Activated T-cell treated with anti-CD3 and anti-CD28 coated beads, Interleukin-2, amount 50 U/mL, for 24 hours (primary cell): ENCODE results near the gene KITLG.
"Not testable (repeated sequence)": the region's sequence is repeated elsewhere in the genome, so short reads cannot be mapped to it uniquely, and the experiment has no call there.

ENCODE experiments used
- DNase-seq: peaks from one replicate; pipeline ENCODE4 v3.0.0-alpha.2; 2020
- H3K27ac Mint-ChIP-seq: 2 replicates; pipeline ENCODE4 v1.8.0; 2020; ENCODE audit warnings: mild to moderate bottlenecking, mixed read lengths
- H3K27me3 Mint-ChIP-seq: 2 replicates; pipeline ENCODE4 v1.8.0; 2020; ENCODE audit warnings: mixed read lengths
- H3K36me3 Mint-ChIP-seq: 2 replicates; pipeline ENCODE4 v1.8.0; 2020; ENCODE audit warnings: low read depth, mixed read lengths
- H3K4me1 Mint-ChIP-seq: 2 replicates; pipeline ENCODE4 v1.8.0; 2020; ENCODE audit warnings: low read depth, mixed read lengths
- H3K4me3 Mint-ChIP-seq: 2 replicates; pipeline ENCODE4 v1.8.0; 2020; ENCODE audit warnings: mild to moderate bottlenecking, moderate library complexity, mixed read lengths
- H3K9me3 Mint-ChIP-seq: 2 replicates; pipeline ENCODE4 v1.8.0; 2020; ENCODE audit warnings: mixed read lengths

KITLG gene

DNA sequence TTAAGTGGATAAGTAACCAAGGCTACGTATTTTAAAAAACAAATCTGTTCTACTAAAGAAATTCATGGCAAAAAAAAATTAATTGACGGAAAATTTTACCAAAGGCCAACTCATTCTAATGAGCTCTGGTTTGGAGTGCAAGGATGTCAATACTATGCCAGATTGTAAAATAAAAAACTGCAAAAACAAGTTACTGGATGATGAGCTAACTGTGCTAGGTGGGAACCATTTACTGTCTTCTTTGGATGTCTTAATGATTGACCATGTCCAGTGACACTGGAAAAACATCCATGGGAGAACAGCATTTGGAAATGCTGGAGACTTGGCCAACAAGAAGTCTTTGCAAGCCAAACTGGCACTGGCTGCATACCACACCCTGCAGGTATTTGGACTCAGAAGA lies 41.6 kb downstream of the KITLG start:
- H3K9me3 Mint-ChIP-seq: no peaks in the 10 kb centered on the region
- no peak overlapping the region for H3K27ac Mint-ChIP-seq
- no peak overlapping the region for H3K4me3 Mint-ChIP-seq
- no peaks in the 10 kb centered on the region for H3K27me3 Mint-ChIP-seq
- H3K4me1 Mint-ChIP-seq: no peaks in the 10 kb centered on the region
- no peaks in the 10 kb centered on the region for H3K36me3 Mint-ChIP-seq
- DNase-seq: no peak

DNA sequence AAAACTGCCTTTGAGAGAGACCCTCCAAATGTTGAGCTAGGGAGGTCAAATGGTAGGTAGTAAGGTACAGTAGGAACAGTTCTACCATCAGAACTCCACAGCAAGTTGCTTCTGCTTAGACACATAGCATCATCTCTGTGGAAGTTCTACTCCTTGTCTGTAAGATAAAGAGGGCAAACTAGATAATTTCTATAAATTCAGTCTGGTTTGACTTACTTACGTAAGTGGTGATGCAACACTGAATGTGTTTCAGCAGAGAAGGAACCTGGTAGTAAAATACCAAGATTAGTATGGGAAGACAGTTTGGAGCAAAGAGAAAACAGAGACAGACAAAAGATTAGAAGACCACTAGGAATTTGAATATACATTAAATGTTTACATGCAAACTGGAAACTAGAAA lies 42.0 kb downstream of the KITLG start:
- H3K4me1 Mint-ChIP-seq: no peaks in the 10 kb centered on the region
- no peak for DNase-seq

GRCh38 chr12:88530868-88531267 lies 49.4 kb downstream of the KITLG start:
- no peak for DNase-seq
- no peaks in the 10 kb centered on the region for H3K4me1 Mint-ChIP-seq
- H3K27me3 Mint-ChIP-seq: no peaks in the 10 kb centered on the region
- H3K27ac Mint-ChIP-seq: no peak overlapping the region
- no peaks in the 10 kb centered on the region for H3K9me3 Mint-ChIP-seq
- H3K36me3 Mint-ChIP-seq: no peaks in the 10 kb centered on the region
- H3K4me3 Mint-ChIP-seq: no peak overlapping the region

More for the DNA sequence above, 42.0 kb downstream of the KITLG start:
- Mint-ChIP-seq H3K9me3 (no peaks in the 10 kb centered on the region), H3K27ac (no peak overlapping the region), H3K36me3 (no peaks in the 10 kb centered on the region), H3K27me3 (no peaks in the 10 kb centered on the region), H3K4me3 (no peak overlapping the region)

DNA sequence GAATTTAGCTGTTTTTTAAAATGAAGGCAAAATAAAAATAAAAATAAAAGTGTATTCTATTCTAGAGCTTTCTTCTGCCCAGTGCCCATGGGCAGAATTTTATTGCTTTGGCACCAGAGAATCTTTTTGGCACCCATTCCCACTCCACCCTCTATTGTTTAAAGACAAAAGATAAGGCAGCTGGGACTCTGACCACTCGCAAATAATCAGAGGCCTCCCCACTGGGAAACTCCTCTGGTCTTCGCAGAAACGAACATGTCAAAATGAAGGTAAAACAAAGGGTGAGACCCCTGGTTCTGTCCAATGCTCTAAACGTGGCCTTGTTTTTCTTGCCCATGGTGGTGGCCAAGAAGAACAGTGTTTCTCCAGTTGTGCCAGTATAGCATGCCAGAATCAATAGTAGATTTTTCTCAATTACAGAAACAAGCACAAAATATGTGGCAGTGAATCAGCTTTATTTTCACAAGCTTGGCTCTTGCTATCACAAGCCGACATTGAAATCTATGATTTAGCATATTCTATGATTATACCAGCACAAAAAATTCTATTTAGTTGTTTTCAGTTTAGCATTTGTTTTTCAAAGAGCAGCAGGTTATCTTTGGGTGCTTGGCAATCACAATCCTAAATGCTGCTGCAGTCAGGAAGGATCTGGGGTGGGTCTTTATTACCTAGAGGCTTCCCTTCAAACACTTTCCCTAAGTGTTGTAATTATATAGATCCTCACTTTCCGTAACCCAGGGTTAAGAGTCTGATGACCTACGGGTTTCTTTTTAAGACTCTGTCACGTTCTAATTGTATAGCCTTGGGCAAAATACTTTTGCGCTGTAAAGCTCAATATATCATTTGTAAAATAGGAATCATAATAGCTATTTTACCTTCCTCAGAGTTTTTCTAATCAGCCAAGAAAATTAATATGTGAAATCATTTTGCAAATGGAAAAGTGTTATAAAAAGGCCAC lies 50.5 kb downstream of the KITLG start:
- no peaks in the 10 kb centered on the region for H3K36me3 Mint-ChIP-seq
- no peak for DNase-seq
- no peaks in the 10 kb centered on the region for H3K9me3 Mint-ChIP-seq

DNA sequence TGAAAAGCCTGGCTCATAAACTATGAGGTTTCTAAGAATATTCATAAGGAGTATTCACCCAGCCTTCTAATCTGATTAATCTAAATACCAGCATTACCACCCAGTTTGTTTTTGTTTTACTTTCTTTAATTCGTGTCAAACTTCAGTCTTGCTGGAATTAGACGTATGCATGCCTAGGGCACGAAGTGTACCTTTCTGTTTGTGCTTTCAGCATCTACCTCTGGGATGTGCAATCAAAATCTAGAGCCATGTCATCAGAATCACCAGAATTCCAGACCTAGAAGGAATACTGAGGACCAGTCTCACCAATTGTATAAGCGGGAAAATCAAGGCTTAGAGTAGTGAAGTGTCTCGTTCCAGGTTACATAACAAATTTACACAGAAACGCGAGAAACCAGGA lies 57.3 kb downstream of the KITLG start:
- H3K4me3 Mint-ChIP-seq: no peak overlapping the region
- H3K9me3 Mint-ChIP-seq: no peaks in the 10 kb centered on the region
- no peaks in the 10 kb centered on the region for H3K4me1 Mint-ChIP-seq

More for the DNA sequence above, 50.5 kb downstream of the KITLG start:
- no peak overlapping the region for H3K4me3 Mint-ChIP-seq
- no peaks in the 10 kb centered on the region for H3K4me1 Mint-ChIP-seq
- no peak overlapping the region for H3K27ac Mint-ChIP-seq
- H3K27me3 Mint-ChIP-seq: no peaks in the 10 kb centered on the region

GRCh38 chr12:88520436-88520820 lies 59.8 kb downstream of the KITLG start:
- Mint-ChIP-seq H3K27ac (no peak overlapping the region), H3K9me3 (no peaks in the 10 kb centered on the region), H3K27me3 (no peaks in the 10 kb centered on the region), H3K4me3 (no peak overlapping the region), H3K36me3 (no peaks in the 10 kb centered on the region), H3K4me1 (no peaks in the 10 kb centered on the region)
- no peak for DNase-seq

More for the DNA sequence above, 57.3 kb downstream of the KITLG start:
- DNase-seq: no peak
- no peaks in the 10 kb centered on the region for H3K27me3 Mint-ChIP-seq
- no peak overlapping the region for H3K27ac Mint-ChIP-seq
- H3K36me3 Mint-ChIP-seq: no peaks in the 10 kb centered on the region

DNA sequence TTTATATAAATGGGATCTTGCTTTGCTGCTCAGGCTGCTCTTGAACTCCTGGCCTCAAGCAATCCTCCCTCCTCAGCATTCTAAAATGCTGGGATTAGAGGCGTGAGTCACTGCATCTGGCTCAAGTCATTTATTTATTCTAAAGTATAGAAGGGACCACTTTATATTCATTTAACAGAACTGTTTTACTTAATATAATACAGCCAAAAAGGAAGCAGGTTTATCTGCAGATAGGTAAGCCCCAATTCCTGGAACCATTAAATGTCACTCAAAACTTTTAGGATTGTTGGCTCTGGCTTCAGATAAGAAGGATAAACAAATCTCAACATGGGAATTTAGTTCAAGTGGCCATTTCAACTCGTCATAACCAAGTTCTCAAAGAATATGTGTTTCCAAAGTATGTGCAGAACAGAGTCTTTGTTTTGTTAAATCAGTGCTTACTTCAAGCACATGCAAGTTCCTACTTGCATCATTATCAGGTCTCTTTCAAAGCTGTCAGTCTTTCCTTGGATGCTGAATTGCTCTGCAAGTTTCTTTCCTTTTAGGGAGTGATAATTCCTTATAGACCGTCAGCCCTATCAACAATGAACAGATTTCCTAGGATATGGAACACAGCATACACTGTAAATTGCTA lies 60.4 kb downstream of the KITLG start:
- Mint-ChIP-seq H3K4me3 (no peak overlapping the region), H3K27ac (no peak overlapping the region), H3K4me1 (no peaks in the 10 kb centered on the region), H3K9me3 (no peaks in the 10 kb centered on the region), H3K36me3 (no peaks in the 10 kb centered on the region), H3K27me3 (no peaks in the 10 kb centered on the region)
- no peak for DNase-seq

DNA sequence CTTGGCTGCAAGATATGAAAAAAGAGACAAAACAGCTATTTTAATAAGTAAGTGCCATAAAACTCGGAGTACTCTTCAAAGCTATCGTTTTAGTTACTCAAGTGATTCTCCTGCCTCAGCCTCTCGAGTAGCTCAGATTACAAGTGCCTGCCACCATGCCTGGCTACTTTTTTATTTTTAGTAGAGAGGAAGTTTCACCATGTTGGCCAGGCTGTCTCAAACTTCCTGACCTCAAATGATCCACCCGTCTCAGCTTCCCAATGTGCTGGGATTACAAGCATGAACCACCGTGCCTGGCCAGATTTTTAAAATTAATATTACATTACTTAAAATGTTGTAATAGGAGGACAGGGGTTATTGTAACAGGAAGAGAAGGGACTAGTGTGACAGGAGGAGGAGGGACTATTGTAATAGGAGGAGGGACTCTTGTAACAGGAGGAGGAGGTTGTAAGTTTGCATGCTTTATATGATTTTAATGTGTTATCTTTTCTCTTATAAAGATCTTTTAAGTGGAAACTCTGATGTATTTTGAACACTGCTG lies 61.3 kb downstream of the KITLG start:
- Mint-ChIP-seq H3K27me3 (no peaks in the 10 kb centered on the region), H3K4me3 (no peak overlapping the region), H3K9me3 (no peaks in the 10 kb centered on the region), H3K4me1 (no peaks in the 10 kb centered on the region), H3K36me3 (no peaks in the 10 kb centered on the region), H3K27ac (no peak overlapping the region)
- DNase-seq: no peak

GRCh38 chr12:88516811-88517210 lies 63.5 kb downstream of the KITLG start:
- H3K9me3 Mint-ChIP-seq: no peaks in the 10 kb centered on the region
- DNase-seq: no peak
- H3K36me3 Mint-ChIP-seq: no peaks in the 10 kb centered on the region
- no peak overlapping the region for H3K27ac Mint-ChIP-seq
- no peak overlapping the region for H3K4me3 Mint-ChIP-seq
- no peaks in the 10 kb centered on the region for H3K27me3 Mint-ChIP-seq
- no peaks in the 10 kb centered on the region for H3K4me1 Mint-ChIP-seq

- no peaks in the 10 kb centered on the region for H3K9me3 Mint-ChIP-seq
- H3K27ac Mint-ChIP-seq: no peak overlapping the region
- H3K4me1 Mint-ChIP-seq: no peaks in the 10 kb centered on the region
- no peaks in the 10 kb centered on the region for H3K36me3 Mint-ChIP-seq
- no peak overlapping the region for H3K4me3 Mint-ChIP-seq
- no peak for DNase-seq
- H3K27me3 Mint-ChIP-seq: no peaks in the 10 kb centered on the region
Measured at GRCh38 chr12:88510843-88511242, 69.4 kb downstream of the KITLG start.

GRCh38 chr12:88509851-88510250 lies 70.4 kb downstream of the KITLG start:
- Mint-ChIP-seq H3K4me3 (no peak overlapping the region), H3K27me3 (no peaks in the 10 kb centered on the region)

GRCh38 chr12:88509347-88509746 lies 70.9 kb downstream of the KITLG start:
- Mint-ChIP-seq H3K4me1 (no peaks in the 10 kb centered on the region), H3K9me3 (no peaks in the 10 kb centered on the region), H3K4me3 (no peak overlapping the region), H3K27me3 (no peaks in the 10 kb centered on the region), H3K36me3 (no peaks in the 10 kb centered on the region), H3K27ac (no peak overlapping the region)
- no peak for DNase-seq

More at GRCh38 chr12:88509851-88510250, 70.4 kb downstream of the KITLG start:
- Mint-ChIP-seq H3K4me1 (no peaks in the 10 kb centered on the region), H3K36me3 (no peaks in the 10 kb centered on the region), H3K9me3 (no peaks in the 10 kb centered on the region), H3K27ac (no peak overlapping the region)
- no peak for DNase-seq

GRCh38 chr12:88507851-88508250 lies 72.4 kb downstream of the KITLG start:
- not testable (repeated sequence) for H3K36me3 Mint-ChIP-seq, H3K27me3 Mint-ChIP-seq, DNase-seq, H3K27ac Mint-ChIP-seq, H3K9me3 Mint-ChIP-seq, H3K4me1 Mint-ChIP-seq, H3K4me3 Mint-ChIP-seq

DNA sequence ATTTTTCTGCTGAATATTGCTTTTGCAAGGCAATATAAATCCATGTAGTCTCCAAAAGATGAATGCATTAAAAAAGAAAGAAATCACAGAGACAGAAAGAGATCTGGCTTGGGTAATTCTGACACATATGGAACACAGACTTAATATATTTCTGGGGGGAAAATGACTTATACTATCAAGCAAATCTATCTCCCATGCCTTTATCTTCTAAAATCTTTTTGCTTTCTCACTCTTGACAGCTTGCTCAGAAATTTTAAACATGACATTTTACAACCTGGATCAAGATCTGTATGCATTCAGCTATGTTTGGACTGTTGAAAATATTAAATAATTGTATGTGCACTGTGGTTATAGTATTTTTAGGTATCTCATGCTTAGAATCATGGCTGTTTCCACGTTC lies 73.0 kb downstream of the KITLG start:
- H3K4me3 Mint-ChIP-seq: no peak overlapping the region
- H3K27me3 Mint-ChIP-seq: no peaks in the 10 kb centered on the region
- H3K27ac Mint-ChIP-seq: no peak overlapping the region
- no peaks in the 10 kb centered on the region for H3K9me3 Mint-ChIP-seq
- no peaks in the 10 kb centered on the region for H3K4me1 Mint-ChIP-seq
- no peak for DNase-seq
- H3K36me3 Mint-ChIP-seq: no peaks in the 10 kb centered on the region

- DNase-seq: no peak
- no peaks in the 10 kb centered on the region for H3K4me1 Mint-ChIP-seq
- no peak overlapping the region for H3K4me3 Mint-ChIP-seq
- H3K27ac Mint-ChIP-seq: no peak overlapping the region
- no peaks in the 10 kb centered on the region for H3K27me3 Mint-ChIP-seq
- H3K36me3 Mint-ChIP-seq: no peaks in the 10 kb centered on the region
- H3K9me3 Mint-ChIP-seq: no peaks in the 10 kb centered on the region
Measured at GRCh38 chr12:88505696-88506095, 74.6 kb downstream of the KITLG start.
